K562 (cell line): ENCODE data around the gene PRRC2A. TPM values are rescaled to one million over a fixed set of nuclear protein-coding genes. Genes with fewer than 3 reads are reported as not detected.

ENCODE experiments used
- BHLHE40 ChIP-seq: IDR thresholded peaks from 2 replicates; pipeline ENCODE4 v1.6.1; 2011; ENCODE audit warnings: low read length, improper control_type of control experiment
- BRD4 ChIP-seq: fragments of 200-600 bp; sonication (generic); IDR thresholded peaks from 2 replicates; pipeline ENCODE4 v1.6.1; 2017; ENCODE audit warnings: inconsistent platforms
- BRF1 ChIP-seq: IDR thresholded peaks from 3 replicates; pipeline ENCODE4 v1.6.1; 2011; ENCODE audit warnings: borderline replicate concordance, mild to moderate bottlenecking; ENCODE audit not compliant: insufficient read length; ENCODE audit errors: extremely low read depth
- CHD2 ChIP-seq: IDR thresholded peaks from 2 replicates; pipeline ENCODE4 v1.6.1; 2011; ENCODE audit warnings: low read depth, low read length
- CTCF ChIP-seq, 3 experiments: IDR thresholded peaks in 2 of 3; conservative IDR thresholded peaks in 1 of 3; 2 replicates each; pipeline ENCODE4 v1.5.1; 2011 to 2012; ENCODE audit warnings: low read length in 3 of 3, mild to moderate bottlenecking in 3 of 3, control low read depth in 2 of 3, improper control_type of control experiment in 1 of 3, inconsistent platforms in 1 of 3, low read depth in 1 of 3, mixed read lengths in 1 of 3, moderate library complexity in 1 of 3; ENCODE audit not compliant: insufficient read depth in 2 of 3
- ESRRB ChIP-seq: fragments of 250-450 bp; sonication (Bioruptor Pico); IDR thresholded peaks from 2 replicates; pipeline ENCODE4 v1.5.0; 2020; ENCODE audit warnings: mild to moderate bottlenecking, moderate library complexity, borderline replicate concordance
- EZH2 ChIP-seq: IDR thresholded peaks from 2 replicates; pipeline ENCODE4 v1.6.1; 2012; ENCODE audit warnings: low read depth, mild to moderate bottlenecking, inconsistent platforms, low read length, borderline replicate concordance
- HDAC2 ChIP-seq: fragments of 450-650 bp; IDR thresholded peaks from 2 replicates; pipeline ENCODE4 v1.6.1; 2016; ENCODE audit warnings: mild to moderate bottlenecking
- HDAC3 ChIP-seq: fragments of 450-650 bp; IDR thresholded peaks from 2 replicates; pipeline ENCODE4 v1.6.1; 2018; ENCODE audit warnings: borderline replicate concordance, mild to moderate bottlenecking, moderate library complexity; ENCODE audit not compliant: partially characterized antibody
- HOMEZ ChIP-seq: fragments of 250-450 bp; sonication (Bioruptor Pico); IDR thresholded peaks from 2 replicates; pipeline ENCODE4 v1.4.0; 2020; ENCODE audit warnings: mild to moderate bottlenecking, moderate library complexity
- KLF13 ChIP-seq: fragments of 450-650 bp; IDR thresholded peaks from 2 replicates; pipeline ENCODE4 v1.6.1; 2016; ENCODE audit warnings: missing genetic modification characterization, low read depth, mild to moderate bottlenecking, missing compliant biosample characterization, moderate library complexity, borderline replicate concordance
- MTA2 ChIP-seq: fragments of 450-650 bp; IDR thresholded peaks from 2 replicates; pipeline ENCODE4 v1.6.1; 2016; ENCODE audit warnings: low read depth
- NFE2 ChIP-seq: IDR thresholded peaks from 2 replicates; pipeline ENCODE4 v1.6.1; 2014; ENCODE audit warnings: antibody characterized with exemption, low read depth
- NR2C2 ChIP-seq, 2 experiments: fragments of 200-800 bp in 1 of 2; sonication (Bioruptor generic) in 1 of 2; sonication (generic) in 1 of 2; formaldehyde crosslinking in 1 of 2; IDR thresholded peaks; 2 replicates each; pipeline versions ENCODE4 v1.6.1 to v1.8.0; 2016 to 2022; ENCODE audit warnings: mild to moderate bottlenecking in 1 of 2, missing compliant biosample characterization in 1 of 2, missing genetic modification characterization in 1 of 2, missing genetic modification reagents in 1 of 2
- PTTG1 ChIP-seq: fragments of 450-650 bp; IDR thresholded peaks from 2 replicates; pipeline ENCODE4 v1.6.1; 2016; ENCODE audit warnings: low read depth, mild to moderate bottlenecking, missing genetic modification characterization, missing compliant biosample characterization
- RBM17 ChIP-seq: fragments of 200-400 bp; formaldehyde crosslinking; IDR thresholded peaks from 2 replicates; pipeline ENCODE4 v1.6.1; 2017; ENCODE audit warnings: low read depth, mild to moderate bottlenecking, low read length, borderline replicate concordance
- SETDB1 ChIP-seq: IDR thresholded peaks from one replicate; pipeline ENCODE4 v1.6.1; 2012; ENCODE audit warnings: low read length, control low read depth, inconsistent platforms
- TBP ChIP-seq: optimal IDR thresholded peaks from 2 replicates; pipeline ENCODE3; 2011; ENCODE audit warnings: low read depth, low read length, improper control_type of control experiment
- TRIM28 ChIP-seq: fragments of 450-650 bp; IDR thresholded peaks from 2 replicates; pipeline ENCODE4 v1.6.1; 2017
- XRCC3 ChIP-seq: fragments of 450-650 bp; IDR thresholded peaks from 2 replicates; pipeline ENCODE4 v1.6.1; 2017; ENCODE audit warnings: mild to moderate bottlenecking, moderate library complexity
- ZBED1 ChIP-seq: IDR thresholded peaks from 2 replicates; pipeline ENCODE4 v1.6.1; 2014
- ZBTB12 ChIP-seq: fragments of 250-450 bp; sonication (Bioruptor Pico); IDR thresholded peaks from 2 replicates; pipeline ENCODE4 v1.4.0; 2020
- ZNF263 ChIP-seq: sonication (generic); formaldehyde crosslinking; IDR thresholded peaks from 2 replicates; pipeline ENCODE4 v1.8.0; 2022; ENCODE audit warnings: mild to moderate bottlenecking, missing genetic modification reagents, borderline replicate concordance
- ZNF584 ChIP-seq: fragments of 200-800 bp; sonication (Bioruptor generic); IDR thresholded peaks from 2 replicates; pipeline ENCODE4 v1.6.1; 2016; ENCODE audit warnings: low read depth, mild to moderate bottlenecking, missing genetic modification characterization, missing compliant biosample characterization
- ZNF778 ChIP-seq: fragments of 450-650 bp; formaldehyde crosslinking; IDR thresholded peaks from 2 replicates; pipeline ENCODE4 v1.4.0; 2020; ENCODE audit warnings: mild to moderate bottlenecking, moderate library complexity
- polyA plus RNA-seq, 8 experiments: library from polyadenylated mRNA; depleted of rRNA in 4 of 8; stranded (reverse) in 5 of 8; unstranded in 3 of 8; fragments of >200 nt; fragmentation: Nextera tagmentation in 2 of 8; fragmentation: Illumina TruSeq in 1 of 8; extraction: Ambion mirVana in 2 of 8; extraction: Trizol in 1 of 8; gene quantifications; 2 replicates each; pipeline versions ENCODE4 v1.2.1 to v1.2.3, GENCODE V29; 2011 to 2014; ENCODE audit warnings: inconsistent platforms in 1 of 8, missing spikeins in 1 of 8
- total RNA-seq, 7 experiments: library from RNA; depleted of rRNA in 6 of 7; stranded (reverse); fragments of >200 nt in 6 of 7; fragmentation: Illumina TruSeq in 2 of 7; extraction: Trizol in 2 of 7; gene quantifications; 2 replicates each; pipeline versions ENCODE4 v1.2.1 to v1.2.3, GENCODE V29; 2011 to 2021; ENCODE audit warnings: low replicate concordance in 1 of 7

PRRC2A gene
- total and polyA plus RNA-seq, 9 of the 15 experiments (the other 6 are each of a cell fraction or from before 2014, with no cell fraction given), result 1.0 to 332 (median 63.0) TPM

GRCh38 chr6:31686483-31686882, 66.0 kb downstream of the PRRC2A start (continued):
- TF ChIP-seq EZH2 (no peak), XRCC3 (no peak), BRF1 (no peak), PTTG1 (tag) (no peak), HDAC3 (no peak), ZNF584 (CRISPR knock-in tag) (no peak), CHD2 (no peak), SETDB1 (no peak), KLF13 (tag) (no peak), ZNF778 (CRISPR knock-in tag) (no peak), NR2C2 (CRISPR knock-in tag; IDR thresholded peaks at IDR 0.05) (no peak), NR2C2 (tag; IDR thresholded peaks at IDR 0.05) (no peak), ESRRB (CRISPR knock-in tag) (no peak), ZBTB12 (CRISPR knock-in tag) (no peak), NFE2 (peak; percentile 40; the same call in 1 of the 2 replicates), BRD4 (no peak), TBP (no peak), MTA2 (peak; percentile 60), BHLHE40 (no peak), TRIM28 (0 out of 2 replicates have a peak, but pooled peaks have one; percentile 26), HOMEZ (CRISPR knock-in tag) (no peak), ZBED1 (no peak), RBM17 (no peak), CTCF (IDR thresholded peaks at IDR 0.05 in 2 of 3, conservative IDR thresholded peaks at IDR 0.05 in 1 of 3; ENCODE audit: insufficient read depth in 2 of 3, low read depth in 1 of 3, low read length in 3 of 3) (0 out of 6 replicates have a peak, but pooled peaks of 1 of the 3 experiments have one; percentile 10), HDAC2 (peak; percentile 42; the same call in 1 of the 2 replicates), ZNF263 (CRISPR knock-in tag) (no peak)
